GM12878 (cell line): ENCODE data around the gene ANKMY1. TPM values are rescaled to one million over a fixed set of nuclear protein-coding genes. Genes with fewer than 3 reads are reported as not detected.

Experiments used
- ATAC-seq: fragments of 200-7000 bp; cut with Tn5 transposase; 3 replicates; pipeline ENCODE4 v1.9.1; 2020; ENCODE audit warnings: mild to moderate bottlenecking, moderate library complexity
- BruUV-seq: library from RNA; stranded (reverse); fragments of 400-500 nt; replicated peaks from 2 replicates; lab custom pipeline; 2021; lab: Mats Ljungman, UMichigan
- CTCF ChIA-PET: fragments of 300-600 bp; sonication (Branson Sonifier 250); formaldehyde crosslinking; extraction: SDS; loops from one replicate; lab custom pipeline; 2021; ENCODE audit warnings: inconsistent platforms; lab: Yijun Ruan, JAX
- POLR2A ChIA-PET: fragments of 350-600 bp; formaldehyde crosslinking; extraction: SDS; loops from one replicate; lab custom pipeline; 2021; ENCODE audit warnings: inconsistent platforms; lab: Charles Lee
- RAD21 ChIA-PET: fragments of 300-600 bp; sonication (Branson Sonifier 250); formaldehyde crosslinking; loops from one replicate; lab custom pipeline; 2023; ENCODE audit warnings: antibody characterized with exemption; ENCODE audit not compliant: unreplicated experiment; lab: Charles Lee
- SMC1A ChIA-PET: fragments of 300-600 bp; sonication (Branson Sonifier 250); formaldehyde crosslinking; loops from one replicate; lab custom pipeline; 2023; ENCODE audit not compliant: unreplicated experiment, uncharacterized antibody; lab: Charles Lee
- DNase-seq: peaks from one replicate; pipeline ENCODE4 v3.0.0-alpha.2; 2011; ENCODE audit warnings: low read depth, low spot score
- FAIRE-seq: peaks from 3 replicates; lab custom pipeline; 2011; peaks lifted over from hg19 to GRCh38; lab: Jason Lieb, UNC
- H2AFZ ChIP-seq: 2 replicates; pipeline ENCODE4 v1.6.0; 2011; ENCODE audit warnings: low read depth, low read length, control low read depth; ENCODE audit not compliant: control insufficient read depth
- H3K27ac ChIP-seq: 2 replicates; pipeline ENCODE4 v1.5.1; 2011; ENCODE audit warnings: control low read depth; ENCODE audit not compliant: control insufficient read depth, insufficient read depth
- H3K27me3 ChIP-seq, 2 experiments: replicated peaks in 1 of 2; 2 replicates each; pipeline versions ENCODE4 v1.6.0 to v1.6.1; 2011; ENCODE audit warnings: low read length in 1 of 2; ENCODE audit not compliant: control insufficient read depth in 2 of 2, insufficient read depth in 2 of 2
- H3K36me3 ChIP-seq, 2 experiments: 2 replicates each; pipeline ENCODE4 v1.5.1; 2011; ENCODE audit warnings: low read length in 1 of 2; ENCODE audit not compliant: control insufficient read depth in 2 of 2, insufficient read depth in 2 of 2
- H3K4me1 ChIP-seq: 2 replicates; pipeline ENCODE4 v1.6.1; 2011; ENCODE audit warnings: mild to moderate bottlenecking, low read length, moderate library complexity, mixed read lengths; ENCODE audit not compliant: control insufficient read depth, insufficient read depth
- H3K4me2 ChIP-seq: 2 replicates; pipeline ENCODE4 v1.6.0; 2011; ENCODE audit warnings: control low read depth; ENCODE audit not compliant: control insufficient read depth, insufficient read depth
- H3K4me3 ChIP-seq: fragments of 200-600 bp; sonication (generic); 2 replicates; pipeline ENCODE4 v1.5.1; 2016
- H3K79me2 ChIP-seq: 2 replicates; pipeline ENCODE4 v1.6.0; 2011; ENCODE audit warnings: low read length; ENCODE audit not compliant: control insufficient read depth, insufficient read depth
- H3K9ac ChIP-seq: 2 replicates; pipeline ENCODE4 v1.8.0; 2011; ENCODE audit warnings: low read length, control low read depth, mixed read lengths; ENCODE audit not compliant: control insufficient read depth, insufficient read depth
- H3K9me3 ChIP-seq: replicated peaks from 3 replicates; pipeline ENCODE4 v1.5.1; 2011; ENCODE audit warnings: mild to moderate bottlenecking, low read length; ENCODE audit not compliant: control insufficient read depth, insufficient read depth
- H4K20me1 ChIP-seq: 2 replicates; pipeline ENCODE4 v1.6.0; 2011; ENCODE audit not compliant: control insufficient read depth, insufficient read depth
- HDAC2 ChIP-seq: fragments of 200-600 bp; sonication (generic); IDR thresholded peaks from 2 replicates; pipeline ENCODE4 v1.6.1; 2017
- MEF2B ChIP-seq: fragments of 450-650 bp; IDR thresholded peaks from 2 replicates; pipeline ENCODE4 v1.6.1; 2018; ENCODE audit warnings: mild to moderate bottlenecking, moderate library complexity; ENCODE audit not compliant: partially characterized antibody, poor library complexity, severe bottlenecking
- MTA3 ChIP-seq: IDR thresholded peaks from 2 replicates; pipeline ENCODE4 v1.6.1; 2012; ENCODE audit warnings: low read length, inconsistent platforms, borderline replicate concordance
- MYB ChIP-seq: fragments of 150-350 bp; IDR thresholded peaks from 2 replicates; pipeline ENCODE4 v1.6.1; 2014; ENCODE audit warnings: mild to moderate bottlenecking, low read depth, low read length, borderline replicate concordance
- NRF1 ChIP-seq: conservative IDR thresholded peaks from 2 replicates; pipeline ENCODE4 v1.6.1; 2011; ENCODE audit warnings: mild to moderate bottlenecking, low read depth, low read length, improper control_type of control experiment
- POLR2AphosphoS2 ChIP-seq: IDR thresholded peaks from 2 replicates; pipeline ENCODE4 v1.6.1; 2011; ENCODE audit warnings: low read depth, mild to moderate bottlenecking, low read length, improper control_type of control experiment, moderate library complexity
- ZNF274 ChIP-seq: IDR thresholded peaks from one replicate; pipeline ENCODE4 v1.8.0; 2011; ENCODE audit not compliant: insufficient read length, insufficient read depth
- ZSCAN29 ChIP-seq: fragments of 450-650 bp; IDR thresholded peaks from 2 replicates; pipeline ENCODE4 v1.6.1; 2017; ENCODE audit warnings: mild to moderate bottlenecking, moderate library complexity
- WGBS: methylation state at CpG from one replicate; pipeline ENCODE4 v1.1.6; 2016; ENCODE audit warnings: low lambda C conversion rate; ENCODE audit not compliant: insufficient replicate concordance, insufficient coverage; ENCODE audit errors: missing lambda C conversion rate; 5-methylcytosine and 5-hydroxymethylcytosine counted together
- in situ Hi-C: fragments of 300-500 bp; cut with MboI; formaldehyde crosslinking; loops from 9 replicates; pipeline ENCODE4 v1.14.3; 2018; ENCODE audit warnings: mixed read lengths
- intact Hi-C: fragments of 100-400 bp; cut with micrococcal nuclease; formaldehyde crosslinking; loops from one replicate; pipeline ENCODE4 v1.14.2; 2022; ENCODE audit not compliant: unreplicated experiment
- polyA plus RNA-seq, 11 experiments: library from polyadenylated mRNA; depleted of rRNA in 4 of 11; unstranded in 6 of 11; stranded (reverse) in 5 of 11; fragments of >200 nt; fragmentation: Nextera tagmentation in 4 of 11; fragmentation: Illumina TruSeq in 1 of 11; extraction: Ambion mirVana in 4 of 11; extraction: Trizol in 1 of 11; gene quantifications; 1 replicate in 1 of 11; 2 replicates in 10 of 11; pipeline versions ENCODE4 v1.2.1 to v1.2.3, GENCODE V29; 2011 to 2016; ENCODE audit warnings: inconsistent platforms in 2 of 11, missing spikeins in 2 of 11, low read depth in 1 of 11
- total RNA-seq, 4 experiments: library from RNA; depleted of rRNA in 3 of 4; stranded (reverse); fragments of >200 nt in 3 of 4; fragmentation: Illumina TruSeq in 1 of 4; extraction: Trizol in 1 of 4; gene quantifications; 2 replicates each; pipeline versions ENCODE4 v1.2.1 to v1.2.3, GENCODE V29; 2013 to 2021
- TF ChIP-seq, protein P1 (sequence below): fragments of 450-650 bp; IDR thresholded peaks from 2 replicates; pipeline ENCODE4 v1.6.1; 2017; ENCODE audit warnings: antibody characterized with exemption, mild to moderate bottlenecking, moderate library complexity
- TF ChIP-seq, protein P2 (sequence below), 3 experiments: IDR thresholded peaks in 2 of 3; conservative IDR thresholded peaks in 1 of 3; 2 replicates each; pipeline ENCODE4 v1.5.1; 2011; ENCODE audit warnings: low read depth in 3 of 3, low read length in 3 of 3, mild to moderate bottlenecking in 3 of 3, control low read depth in 2 of 3, moderate library complexity in 2 of 3, inconsistent platforms in 1 of 3, mixed read lengths in 1 of 3; ENCODE audit not compliant: control insufficient read depth in 2 of 3, insufficient read depth in 1 of 3; ENCODE audit errors: extremely low read depth in 1 of 3
- TF ChIP-seq, protein P3 (sequence below): fragments of 450-650 bp; IDR thresholded peaks from 2 replicates; pipeline ENCODE4 v1.6.1; 2016; ENCODE audit warnings: mild to moderate bottlenecking
- TF ChIP-seq, protein P4 (sequence below): fragments of 450-650 bp; IDR thresholded peaks from 2 replicates; pipeline ENCODE4 v1.6.1; 2017; ENCODE audit warnings: mild to moderate bottlenecking, moderate library complexity
- TF ChIP-seq, protein P5 (sequence below): IDR thresholded peaks from 2 replicates; pipeline ENCODE4 v1.6.1; 2011; ENCODE audit warnings: low read depth, mild to moderate bottlenecking, low read length, moderate library complexity, borderline replicate concordance; ENCODE audit errors: extremely low read depth

ANKMY1 gene
- total and polyA plus RNA-seq, 10 of the 15 experiments (the other 5 are each of a cell fraction or from before 2014, with no cell fraction given): 1.1 to 15.3 (median 11.1) TPM

DNA sequence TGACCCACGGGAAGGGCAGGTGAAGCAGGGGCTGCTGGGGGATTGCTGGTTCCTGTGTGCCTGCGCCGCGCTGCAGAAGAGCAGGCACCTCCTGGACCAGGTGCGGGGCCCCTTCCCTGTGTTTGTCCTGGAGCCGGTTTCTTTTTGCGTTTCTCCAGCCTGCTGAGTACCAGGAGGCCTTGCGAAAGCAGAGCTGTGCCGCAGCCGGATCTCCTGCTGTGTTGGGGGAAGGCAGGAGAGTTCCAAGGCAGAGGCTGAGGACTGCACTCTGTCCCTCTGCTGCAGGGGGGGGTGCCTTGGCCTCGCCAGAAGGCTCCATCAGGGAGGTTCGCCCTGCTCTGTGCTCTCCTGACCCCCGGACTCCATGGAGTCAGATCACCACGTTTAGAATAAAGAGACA, 31.6 kb upstream of the ANKMY1 start:
- Histone ChIP-seq H3K36me3 (peaks cover 2 to 8% of the 10 kb centered on the region in 2 experiments; a peak in 3 of 4 replicates), H3K9me3 (no peaks in the 10 kb centered on the region), H3K4me3 (no peak overlapping the region), H3K79me2 (peaks cover 38% of the 10 kb centered on the region), H3K4me1 (peaks cover 20% of the 10 kb centered on the region), H3K4me2 (no peak overlapping the region), H3K27ac (no peak overlapping the region), H4K20me1 (no peaks in the 10 kb centered on the region; the same call in 1 of the 2 replicates), H2AFZ (no peak overlapping the region), H3K27me3 (no peaks in the 10 kb centered on the region), H3K9ac (no peak overlapping the region)
- in situ Hi-C loops: no loop called here
- intact Hi-C loops: no loop called here
- no TSS peak for BruUV-seq
- ChIA-PET SMC1A (interaction anchor here (2.2 to 6.4 kb wide), 2 partner anchors 28 to 75 kb away, joined by 13 to 124 read pairs; partner anchors contain the start of genes ANKMY1 and DUSP28), CTCF (interaction anchor here (1.1 to 11.9 kb wide), 6 partner anchors 9 to 75 kb away, joined by 3 to 196 read pairs (median 6); partner anchors contain the start of genes ANKMY1 and DUSP28), RAD21 (interaction anchor here (6.2 to 10.9 kb wide), 2 partner anchors 27 to 75 kb away, joined by 49 to 206 read pairs; partner anchors contain the start of genes ANKMY1 and DUSP28), POLR2A (interaction anchor here (6.7 kb wide), 1 partner anchor 25 kb away, joined by 233 read pairs; the partner anchor contains the start of gene DUSP28)
- DNase-seq (no peak), FAIRE-seq (no peak), ATAC-seq (no peak)
- 89% methylated on average over 13 of the region's 14 CpGs for WGBS
- TF ChIP-seq, protein P1, sequence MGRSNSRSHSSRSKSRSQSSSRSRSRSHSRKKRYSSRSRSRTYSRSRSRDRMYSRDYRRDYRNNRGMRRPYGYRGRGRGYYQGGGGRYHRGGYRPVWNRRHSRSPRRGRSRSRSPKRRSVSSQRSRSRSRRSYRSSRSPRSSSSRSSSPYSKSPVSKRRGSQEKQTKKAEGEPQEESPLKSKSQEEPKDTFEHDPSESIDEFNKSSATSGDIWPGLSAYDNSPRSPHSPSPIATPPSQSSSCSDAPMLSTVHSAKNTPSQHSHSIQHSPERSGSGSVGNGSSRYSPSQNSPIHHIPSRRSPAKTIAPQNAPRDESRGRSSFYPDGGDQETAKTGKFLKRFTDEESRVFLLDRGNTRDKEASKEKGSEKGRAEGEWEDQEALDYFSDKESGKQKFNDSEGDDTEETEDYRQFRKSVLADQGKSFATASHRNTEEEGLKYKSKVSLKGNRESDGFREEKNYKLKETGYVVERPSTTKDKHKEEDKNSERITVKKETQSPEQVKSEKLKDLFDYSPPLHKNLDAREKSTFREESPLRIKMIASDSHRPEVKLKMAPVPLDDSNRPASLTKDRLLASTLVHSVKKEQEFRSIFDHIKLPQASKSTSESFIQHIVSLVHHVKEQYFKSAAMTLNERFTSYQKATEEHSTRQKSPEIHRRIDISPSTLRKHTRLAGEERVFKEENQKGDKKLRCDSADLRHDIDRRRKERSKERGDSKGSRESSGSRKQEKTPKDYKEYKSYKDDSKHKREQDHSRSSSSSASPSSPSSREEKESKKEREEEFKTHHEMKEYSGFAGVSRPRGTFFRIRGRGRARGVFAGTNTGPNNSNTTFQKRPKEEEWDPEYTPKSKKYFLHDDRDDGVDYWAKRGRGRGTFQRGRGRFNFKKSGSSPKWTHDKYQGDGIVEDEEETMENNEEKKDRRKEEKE: no peak
- TF ChIP-seq ZNF274 (no peak), MTA3 (no peak), MEF2B (no peak), POLR2AphosphoS2 (no peak), ZSCAN29 (no peak), HDAC2 (no peak), NRF1 (no peak), MYB (no peak)
- TF ChIP-seq, protein P2, sequence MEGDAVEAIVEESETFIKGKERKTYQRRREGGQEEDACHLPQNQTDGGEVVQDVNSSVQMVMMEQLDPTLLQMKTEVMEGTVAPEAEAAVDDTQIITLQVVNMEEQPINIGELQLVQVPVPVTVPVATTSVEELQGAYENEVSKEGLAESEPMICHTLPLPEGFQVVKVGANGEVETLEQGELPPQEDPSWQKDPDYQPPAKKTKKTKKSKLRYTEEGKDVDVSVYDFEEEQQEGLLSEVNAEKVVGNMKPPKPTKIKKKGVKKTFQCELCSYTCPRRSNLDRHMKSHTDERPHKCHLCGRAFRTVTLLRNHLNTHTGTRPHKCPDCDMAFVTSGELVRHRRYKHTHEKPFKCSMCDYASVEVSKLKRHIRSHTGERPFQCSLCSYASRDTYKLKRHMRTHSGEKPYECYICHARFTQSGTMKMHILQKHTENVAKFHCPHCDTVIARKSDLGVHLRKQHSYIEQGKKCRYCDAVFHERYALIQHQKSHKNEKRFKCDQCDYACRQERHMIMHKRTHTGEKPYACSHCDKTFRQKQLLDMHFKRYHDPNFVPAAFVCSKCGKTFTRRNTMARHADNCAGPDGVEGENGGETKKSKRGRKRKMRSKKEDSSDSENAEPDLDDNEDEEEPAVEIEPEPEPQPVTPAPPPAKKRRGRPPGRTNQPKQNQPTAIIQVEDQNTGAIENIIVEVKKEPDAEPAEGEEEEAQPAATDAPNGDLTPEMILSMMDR (IDR thresholded peaks at IDR 0.05 in 2 of 3, conservative IDR thresholded peaks at IDR 0.05 in 1 of 3; ENCODE audit: control insufficient read depth in 2 of 3, extremely low read depth in 1 of 3, insufficient read depth in 1 of 3, low read depth in 3 of 3, low read length in 3 of 3): no peak
- TF ChIP-seq, protein P3, sequence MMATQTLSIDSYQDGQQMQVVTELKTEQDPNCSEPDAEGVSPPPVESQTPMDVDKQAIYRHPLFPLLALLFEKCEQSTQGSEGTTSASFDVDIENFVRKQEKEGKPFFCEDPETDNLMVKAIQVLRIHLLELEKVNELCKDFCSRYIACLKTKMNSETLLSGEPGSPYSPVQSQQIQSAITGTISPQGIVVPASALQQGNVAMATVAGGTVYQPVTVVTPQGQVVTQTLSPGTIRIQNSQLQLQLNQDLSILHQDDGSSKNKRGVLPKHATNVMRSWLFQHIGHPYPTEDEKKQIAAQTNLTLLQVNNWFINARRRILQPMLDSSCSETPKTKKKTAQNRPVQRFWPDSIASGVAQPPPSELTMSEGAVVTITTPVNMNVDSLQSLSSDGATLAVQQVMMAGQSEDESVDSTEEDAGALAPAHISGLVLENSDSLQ: no peak
- TF ChIP-seq, protein P4, sequence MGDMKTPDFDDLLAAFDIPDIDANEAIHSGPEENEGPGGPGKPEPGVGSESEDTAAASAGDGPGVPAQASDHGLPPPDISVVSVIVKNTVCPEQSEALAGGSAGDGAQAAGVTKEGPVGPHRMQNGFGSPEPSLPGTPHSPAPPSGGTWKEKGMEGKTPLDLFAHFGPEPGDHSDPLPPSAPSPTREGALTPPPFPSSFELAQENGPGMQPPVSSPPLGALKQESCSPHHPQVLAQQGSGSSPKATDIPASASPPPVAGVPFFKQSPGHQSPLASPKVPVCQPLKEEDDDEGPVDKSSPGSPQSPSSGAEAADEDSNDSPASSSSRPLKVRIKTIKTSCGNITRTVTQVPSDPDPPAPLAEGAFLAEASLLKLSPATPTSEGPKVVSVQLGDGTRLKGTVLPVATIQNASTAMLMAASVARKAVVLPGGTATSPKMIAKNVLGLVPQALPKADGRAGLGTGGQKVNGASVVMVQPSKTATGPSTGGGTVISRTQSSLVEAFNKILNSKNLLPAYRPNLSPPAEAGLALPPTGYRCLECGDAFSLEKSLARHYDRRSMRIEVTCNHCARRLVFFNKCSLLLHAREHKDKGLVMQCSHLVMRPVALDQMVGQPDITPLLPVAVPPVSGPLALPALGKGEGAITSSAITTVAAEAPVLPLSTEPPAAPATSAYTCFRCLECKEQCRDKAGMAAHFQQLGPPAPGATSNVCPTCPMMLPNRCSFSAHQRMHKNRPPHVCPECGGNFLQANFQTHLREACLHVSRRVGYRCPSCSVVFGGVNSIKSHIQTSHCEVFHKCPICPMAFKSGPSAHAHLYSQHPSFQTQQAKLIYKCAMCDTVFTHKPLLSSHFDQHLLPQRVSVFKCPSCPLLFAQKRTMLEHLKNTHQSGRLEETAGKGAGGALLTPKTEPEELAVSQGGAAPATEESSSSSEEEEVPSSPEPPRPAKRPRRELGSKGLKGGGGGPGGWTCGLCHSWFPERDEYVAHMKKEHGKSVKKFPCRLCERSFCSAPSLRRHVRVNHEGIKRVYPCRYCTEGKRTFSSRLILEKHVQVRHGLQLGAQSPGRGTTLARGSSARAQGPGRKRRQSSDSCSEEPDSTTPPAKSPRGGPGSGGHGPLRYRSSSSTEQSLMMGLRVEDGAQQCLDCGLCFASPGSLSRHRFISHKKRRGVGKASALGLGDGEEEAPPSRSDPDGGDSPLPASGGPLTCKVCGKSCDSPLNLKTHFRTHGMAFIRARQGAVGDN: no peak
- TF ChIP-seq, protein P5, sequence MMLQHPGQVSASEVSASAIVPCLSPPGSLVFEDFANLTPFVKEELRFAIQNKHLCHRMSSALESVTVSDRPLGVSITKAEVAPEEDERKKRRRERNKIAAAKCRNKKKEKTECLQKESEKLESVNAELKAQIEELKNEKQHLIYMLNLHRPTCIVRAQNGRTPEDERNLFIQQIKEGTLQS: no peak
